T-helper 2 cell treated with Interferon-gamma antibody and Interleukin-4, amounts not matched to agents 100 ng/mL and 5 ng/mL, for 36 hours (primary cell): ENCODE data around the gene TSR1. TPM values are rescaled to one million over a fixed set of nuclear protein-coding genes. Genes with fewer than 3 reads are reported as not detected.
"Not testable (repeated sequence)": the region's sequence is repeated elsewhere in the genome, so short reads cannot be mapped to it uniquely, and the experiment has no call there.

Experiments used
- intact Hi-C: fragments of 100-400 bp; cut with micrococcal nuclease; formaldehyde crosslinking; loops from one replicate; pipeline ENCODE4 v1.15.1; 2023
- total RNA-seq: library from RNA; stranded (reverse); gene quantifications from 2 replicates; pipeline ENCODE4 v1.2.3, GENCODE V29; 2022

The TSR1 gene
- total RNA-seq, 1 donor from 2014 or later: 41.4 TPM

DNA sequence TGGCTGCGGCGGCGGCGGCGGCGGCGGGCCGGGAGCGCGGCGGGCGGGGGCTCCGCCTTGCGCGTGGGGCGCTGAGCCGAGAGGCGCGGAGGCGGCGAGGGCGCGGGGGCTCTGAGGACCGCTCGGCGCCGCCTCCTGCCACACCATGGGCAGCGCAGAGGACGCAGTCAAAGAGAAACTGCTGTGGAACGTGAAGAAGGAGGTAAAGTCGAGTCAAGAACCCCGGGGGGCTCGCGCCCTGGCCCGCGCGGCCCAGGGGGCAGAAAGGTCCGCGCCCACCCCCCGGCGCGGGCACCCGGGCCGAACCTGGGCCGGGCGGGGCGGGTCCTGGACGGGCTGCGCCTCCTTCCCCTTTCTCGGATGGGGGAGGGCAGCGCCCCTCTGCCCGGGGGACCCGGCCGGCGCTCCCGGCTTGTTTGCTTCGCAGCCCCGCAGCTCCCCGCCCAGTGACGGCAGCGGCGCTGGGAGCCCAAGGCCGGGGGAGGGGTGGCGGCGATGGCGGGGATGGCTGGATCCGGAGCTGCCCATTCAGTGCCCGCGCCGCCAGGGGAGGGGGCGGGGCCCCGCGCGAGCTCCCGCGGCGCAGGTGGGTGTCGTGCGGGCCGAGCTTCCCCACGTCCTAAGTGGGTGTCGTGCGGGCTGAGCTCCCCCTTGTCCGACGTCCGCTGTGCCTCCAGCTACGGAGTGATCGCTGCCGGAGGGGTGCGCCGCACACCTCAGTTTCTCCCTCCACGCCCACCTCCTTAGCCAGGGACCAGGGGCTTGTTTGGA lies 1.5 kb upstream of the TSR1 start:
- intact Hi-C loops: loop anchor here (1.0 to 2.0 kb wide), 5 partner anchors 16 to 283 kb away; partner anchors contain the start of genes HIC1, MNT, SMG6 and SRR

DNA sequence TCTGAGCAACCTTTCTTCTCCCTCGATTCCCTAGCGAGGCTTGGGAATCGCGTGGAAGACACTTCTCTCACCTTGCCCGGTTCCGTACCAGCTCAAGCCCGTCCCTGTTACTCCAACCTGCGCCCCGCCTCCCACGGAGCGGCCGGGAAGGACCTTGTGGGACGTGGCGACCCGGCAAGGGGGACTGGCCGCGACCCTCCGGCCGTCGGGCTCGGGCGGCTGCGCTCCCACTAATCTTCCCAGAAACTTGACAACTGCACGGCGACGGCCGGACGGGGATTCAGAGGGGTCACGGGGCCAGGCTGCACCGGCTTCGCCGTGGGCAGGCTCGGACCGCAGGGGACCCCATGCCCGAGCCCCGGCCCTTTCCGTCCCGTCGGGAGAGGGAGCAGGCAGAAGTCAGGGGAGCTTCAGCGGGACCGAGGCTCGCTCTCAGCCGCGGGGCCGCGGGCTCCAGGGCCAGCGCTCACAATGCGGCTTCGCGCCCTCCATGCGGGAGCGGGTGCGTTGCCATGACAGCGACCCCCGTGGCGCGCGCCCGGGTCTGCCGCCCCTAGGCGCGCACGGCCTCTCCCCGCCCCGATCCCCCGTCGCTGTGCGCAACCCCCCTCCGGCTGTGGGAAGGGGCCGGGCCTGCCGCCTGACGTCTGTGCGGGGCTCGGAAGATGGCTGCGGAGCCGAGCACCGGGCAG lies 741 bp upstream of the TSR1 start, which contains the start of gene SGSM2:
Gene SGSM2 (plus strand): TSS at position 650 of the 692 bp plus-strand sequence. CDS start 188 bp downstream, outside the sequence.
- intact Hi-C loops: loop anchor here (2.0 kb wide), 4 partner anchors 34 to 282 kb away; partner anchors contain the start of genes HIC1, MNT, SMG6 and SRR

DNA sequence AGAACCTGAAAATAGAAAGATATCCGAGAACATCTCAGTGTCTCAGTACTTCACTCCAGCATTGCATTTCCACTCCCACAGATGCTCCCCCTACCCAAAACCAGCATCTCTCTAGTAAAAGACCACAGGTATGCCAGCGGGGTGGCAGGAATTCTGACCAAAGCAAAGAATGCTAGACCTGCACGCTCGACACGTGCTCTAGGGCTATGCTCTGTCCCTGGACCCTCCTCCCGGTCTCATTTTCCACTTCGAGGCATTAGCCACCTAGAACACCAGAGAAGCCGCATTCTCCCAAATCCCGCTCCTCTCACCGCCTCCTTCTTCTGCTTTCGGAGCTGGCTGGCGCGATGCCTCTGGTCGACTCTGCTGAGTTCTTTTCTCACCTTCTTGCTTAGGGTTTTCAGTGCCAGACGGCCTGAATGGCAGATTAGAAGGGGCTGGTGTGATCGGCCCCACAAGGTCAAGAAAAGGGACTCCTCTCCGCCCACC lies 487 bp downstream of the TSR1 start:
- intact Hi-C loops: loop anchor here (2.0 kb wide), 4 partner anchors 33 to 281 kb away; partner anchors contain the start of genes HIC1, MNT, SMG6 and SRR

DNA sequence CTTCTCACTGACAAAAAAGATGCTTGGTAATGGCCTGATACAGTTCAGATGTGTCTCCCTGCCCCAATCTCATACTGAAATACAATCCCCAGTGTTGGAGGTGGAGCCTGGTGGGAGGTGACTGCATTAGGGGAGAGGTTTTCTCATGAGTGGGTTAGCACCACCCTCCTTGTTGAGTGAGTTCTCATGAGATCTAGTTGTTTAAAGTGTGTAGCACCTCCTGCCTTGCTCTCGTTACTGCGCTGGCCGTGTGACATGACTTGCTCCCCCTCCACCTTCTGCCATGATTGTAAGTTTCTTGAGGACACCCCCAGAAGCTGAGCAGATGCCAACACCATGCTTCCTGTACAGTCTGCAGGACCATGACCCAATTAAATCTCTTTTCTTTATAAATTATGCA lies 5.0 kb downstream of the TSR1 start:
- intact Hi-C loops: no loop called here

DNA sequence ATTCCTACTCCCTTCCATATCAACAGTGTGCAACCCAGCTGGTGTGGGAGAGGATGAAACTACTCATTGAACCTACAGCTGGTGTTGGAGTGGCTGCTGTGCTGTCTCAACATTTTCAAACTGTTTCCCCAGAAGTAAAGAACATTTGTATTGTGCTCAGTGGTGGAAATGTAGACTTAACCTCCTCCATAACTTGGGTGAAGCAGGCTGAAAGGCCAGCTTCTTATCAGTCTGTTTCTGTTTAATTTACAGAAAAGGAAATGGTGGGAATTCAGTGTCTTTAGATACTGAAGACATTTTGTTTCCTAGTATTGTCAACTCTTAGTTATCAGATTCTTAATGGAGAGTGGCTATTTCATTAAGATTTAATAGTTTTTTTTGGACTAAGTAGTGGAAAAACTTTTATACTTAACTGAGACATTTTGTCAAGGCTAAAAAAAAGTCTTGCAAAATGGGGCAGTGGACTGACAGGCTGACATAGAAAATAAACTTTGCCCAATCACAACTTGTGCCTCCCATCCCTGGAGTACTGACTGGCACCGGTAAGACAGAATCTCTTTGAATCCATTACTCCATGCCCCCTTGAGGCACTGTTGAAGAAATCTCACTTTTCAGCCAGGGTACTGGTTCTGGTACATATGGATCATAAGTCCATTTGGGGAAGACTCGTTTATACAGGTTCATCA lies 12.5 kb downstream of the TSR1 start:
- intact Hi-C loops: no loop called here

DNA sequence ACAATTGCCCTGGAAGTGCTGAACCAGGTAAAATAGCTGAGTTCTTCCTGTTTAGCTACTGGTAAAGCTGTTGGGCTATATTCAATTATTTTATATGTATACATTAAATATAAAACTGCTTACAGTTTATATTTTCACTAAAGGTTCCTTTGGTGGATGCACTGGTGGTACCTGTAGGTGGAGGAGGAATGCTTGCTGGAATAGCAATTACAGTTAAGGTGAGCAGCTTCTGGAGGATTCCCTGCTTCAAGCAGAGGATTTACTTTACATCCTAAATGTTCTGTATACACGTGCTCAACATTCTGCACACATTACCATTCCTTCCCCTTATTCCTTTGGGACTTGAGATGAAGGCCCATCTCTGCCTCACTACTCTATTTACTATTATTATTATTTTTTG lies 14.9 kb downstream of the TSR1 start:
- intact Hi-C loops: no loop called here

DNA sequence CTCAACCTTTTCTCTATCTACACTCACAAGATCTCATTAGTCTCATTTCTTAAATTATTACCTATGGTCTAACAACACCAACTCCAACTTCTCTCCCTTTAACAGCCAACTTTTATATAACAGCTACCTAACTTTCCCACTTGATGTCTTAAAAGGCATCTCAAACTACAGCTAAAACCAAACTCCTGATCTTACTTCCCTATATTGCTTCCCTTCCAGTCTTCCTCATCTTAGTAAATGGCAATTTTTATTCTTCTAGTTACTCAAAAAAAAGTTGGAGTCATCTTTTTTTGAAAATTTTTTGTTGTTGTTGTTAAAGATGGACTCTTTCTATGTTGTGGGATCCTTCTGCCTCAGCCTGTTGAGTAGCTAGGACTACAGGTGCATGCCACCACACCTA lies 17.2 kb downstream of the TSR1 start:
- intact Hi-C loops: no loop called here

DNA sequence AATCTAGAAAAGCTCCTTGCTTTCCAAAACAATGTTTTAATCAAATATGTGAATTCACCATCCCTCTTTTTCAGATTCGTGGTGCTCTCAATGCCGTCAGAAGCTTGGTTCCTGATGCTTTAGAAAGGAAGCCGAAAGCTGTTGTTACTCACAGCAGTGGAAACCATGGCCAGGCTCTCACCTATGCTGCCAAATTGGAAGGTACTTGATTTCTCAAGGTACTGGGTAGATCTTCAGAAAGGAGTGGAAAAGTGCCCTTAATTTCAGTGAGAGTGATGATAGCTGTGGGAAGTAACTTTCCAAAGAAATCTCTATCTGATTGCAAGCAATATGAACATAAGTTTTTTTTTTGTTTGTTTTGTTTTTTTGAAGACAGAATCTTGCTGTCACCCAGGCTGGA lies 18.5 kb downstream of the TSR1 start:
- intact Hi-C loops: no loop called here

DNA sequence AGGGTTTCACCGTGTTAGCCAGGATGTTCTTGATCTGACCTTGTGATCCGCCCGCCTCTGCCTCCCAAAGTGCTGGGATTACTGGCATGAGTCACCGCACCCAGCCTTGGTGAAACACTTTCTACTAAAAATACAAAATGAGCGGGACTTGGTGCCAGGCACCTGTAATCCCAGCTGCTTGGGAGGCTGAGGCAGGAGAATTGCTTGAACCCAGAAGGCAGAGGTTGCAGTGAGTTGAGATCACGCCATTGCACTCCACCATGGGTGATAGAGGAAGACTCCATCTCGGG lies 19.4 kb downstream of the TSR1 start:
- intact Hi-C loops: not testable (repeated sequence)

DNA sequence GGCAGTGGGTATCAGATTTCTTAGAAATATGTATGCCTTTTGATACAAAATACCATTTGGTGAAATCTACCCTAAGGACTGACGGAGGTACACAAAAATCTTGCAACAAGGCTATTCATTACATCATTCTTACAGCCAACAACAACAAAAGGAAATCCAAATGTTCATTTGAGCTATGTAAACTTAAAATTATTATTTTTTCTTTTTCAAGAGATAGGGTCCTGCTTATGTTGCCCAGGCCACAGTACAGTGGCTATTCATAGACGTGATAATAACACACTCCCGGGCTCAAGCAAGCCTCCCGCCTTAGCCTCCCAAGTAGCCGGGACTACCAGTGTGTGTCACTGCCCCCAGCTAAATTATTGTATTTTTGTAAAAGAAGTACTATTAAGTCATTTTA lies 23.5 kb downstream of the TSR1 start:
- intact Hi-C loops: no loop called here

DNA sequence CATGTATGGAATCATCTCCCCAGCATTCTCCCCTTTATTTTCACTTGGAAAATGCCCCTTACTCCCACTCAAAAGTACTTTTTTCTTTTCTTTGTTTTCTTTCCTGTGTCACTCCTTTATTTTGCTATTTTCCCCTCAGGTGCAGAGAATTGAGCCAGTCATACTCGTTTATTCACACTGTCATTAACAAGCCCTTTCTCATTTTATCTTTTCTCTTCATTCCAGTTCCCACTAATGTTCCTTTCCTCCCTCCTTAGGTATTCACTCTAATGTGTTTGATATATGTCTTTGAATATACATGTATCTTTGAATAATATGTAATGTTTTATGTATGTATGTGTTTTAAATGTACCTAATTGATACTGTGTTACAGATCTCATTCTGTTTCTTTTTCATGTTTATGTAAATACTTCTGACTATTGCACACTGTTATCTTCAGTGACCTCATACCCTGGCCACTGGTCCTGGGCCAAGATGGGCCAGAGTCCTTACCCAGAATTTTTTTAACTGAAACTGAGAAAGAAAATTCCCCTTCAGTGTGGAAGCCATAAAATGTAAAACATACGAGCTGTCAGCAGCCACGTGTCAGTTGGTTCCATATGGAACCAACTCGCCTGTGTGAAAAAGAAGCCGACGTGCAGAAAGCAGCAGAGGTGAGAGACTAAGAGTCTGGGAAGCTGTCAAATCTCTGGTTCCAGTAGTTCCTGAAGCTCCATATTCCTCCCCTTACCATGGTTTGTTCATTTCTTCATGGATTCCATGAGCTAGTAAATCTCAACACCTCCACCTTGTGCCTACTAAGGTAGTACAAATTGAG lies 26.7 kb downstream of the TSR1 start:
- intact Hi-C loops: loop anchor here (10.0 kb wide), 1 partner anchor 1555 kb away; the partner anchor contains the start of gene GEMIN4

DNA sequence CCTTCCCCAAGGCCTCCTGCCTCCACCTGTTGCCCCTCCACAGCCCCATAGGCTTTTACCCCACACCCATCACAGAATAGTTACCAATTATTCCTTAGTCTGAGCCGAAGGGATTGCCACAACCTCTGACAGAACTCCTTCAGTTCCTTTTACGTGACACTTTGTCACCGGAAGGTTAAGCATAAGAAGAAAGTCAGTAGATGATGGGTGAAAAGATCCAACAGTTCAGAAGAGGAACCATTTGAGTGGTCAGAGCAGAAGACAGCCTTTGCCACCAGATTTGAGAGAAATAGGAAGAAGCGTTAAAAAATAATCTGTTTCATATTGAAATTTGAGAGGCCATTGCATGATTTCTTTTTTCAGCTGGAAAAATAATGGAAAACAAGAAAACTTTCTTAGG lies 31.3 kb downstream of the TSR1 start:
- intact Hi-C loops: loop anchor here (5.0 to 10.0 kb wide), 2 partner anchors 407 to 1550 kb away; partner anchors contain the start of genes CLUH and GEMIN4

DNA sequence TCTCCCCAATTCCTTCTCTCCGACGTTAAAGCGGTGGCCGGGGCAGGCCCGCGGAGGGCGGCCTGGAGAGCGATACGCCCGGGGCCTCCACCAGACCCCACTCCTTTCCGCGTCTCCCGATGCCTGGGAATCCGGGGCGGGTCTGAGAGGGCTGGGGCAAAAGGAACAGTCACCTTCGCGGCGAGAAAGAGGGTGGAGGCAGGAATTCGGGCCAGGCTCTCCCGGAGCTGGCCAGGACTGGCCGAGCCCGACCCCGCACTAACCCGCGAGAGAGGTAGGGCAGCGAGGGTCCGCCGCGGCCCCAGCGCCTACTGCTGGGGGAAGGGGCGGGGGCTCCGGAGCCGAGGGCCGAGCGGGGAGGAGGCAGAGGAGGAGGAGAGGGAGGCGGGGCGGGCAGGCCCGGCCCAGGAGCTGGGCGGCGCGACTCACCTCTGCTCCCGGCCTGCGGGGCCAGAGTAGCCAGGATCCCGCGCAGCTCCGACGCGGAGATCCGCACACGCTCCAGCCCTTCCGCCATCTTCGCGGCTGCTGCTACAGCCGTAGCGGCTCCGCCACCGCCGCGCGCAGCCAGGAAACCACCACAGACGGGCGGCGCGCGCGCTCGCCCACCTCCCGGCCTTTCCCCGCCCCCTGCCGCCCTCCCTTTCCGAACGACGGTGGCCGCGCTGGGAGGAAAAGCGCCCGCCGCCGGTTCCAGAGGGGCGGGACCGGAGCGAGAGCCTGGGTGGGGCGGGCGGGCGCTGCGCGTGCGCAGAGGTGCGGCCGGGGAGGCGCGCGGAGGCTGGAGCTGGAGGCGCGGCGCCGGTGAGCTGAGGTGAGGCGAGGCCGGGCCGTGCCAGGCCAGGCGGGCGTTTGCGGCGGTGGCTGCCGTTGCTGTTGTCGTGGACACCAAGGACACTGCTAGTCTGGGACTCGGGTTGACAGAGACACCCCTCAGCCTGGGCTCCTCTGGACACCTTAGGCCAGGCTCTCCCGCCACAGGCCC lies 32.8 kb downstream of the TSR1 start, which contains the start of the genes SMG6 and SRR:
Gene SMG6 (minus strand): TSS at position 582 of the 985 bp plus-strand sequence. CDS start 65 bp downstream, at position 517.
Gene SRR (plus strand): TSS at position 747 of the 985 bp plus-strand sequence. CDS start 11,611 bp downstream, outside the sequence.
- intact Hi-C loops: loop anchor here (1.0 to 10.0 kb wide), 5 partner anchors 33 to 1549 kb away; partner anchors contain the start of genes CLUH, GEMIN4, MNT and SGSM2

DNA sequence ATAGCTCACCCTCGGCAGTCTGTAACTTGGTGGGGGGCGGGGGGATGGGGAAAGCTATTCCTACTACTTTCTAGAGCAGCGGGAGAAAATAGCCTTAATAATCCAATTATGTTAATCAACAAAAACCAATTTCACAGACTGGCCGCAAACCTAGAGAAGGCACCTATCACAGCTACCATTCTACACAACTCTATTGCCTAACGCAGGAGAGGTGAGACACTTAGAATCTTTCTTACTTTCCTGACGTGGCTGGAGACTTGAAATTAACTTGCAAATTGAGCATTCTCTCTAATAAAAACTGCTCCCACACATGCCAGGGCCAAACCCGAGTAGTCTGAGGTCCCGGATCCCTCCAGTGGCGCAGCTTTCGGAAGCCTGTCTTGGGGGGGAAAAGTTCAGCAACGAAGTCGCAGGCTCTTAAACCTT lies 33.5 kb downstream of the TSR1 start:
- intact Hi-C loops: loop anchor here (1.0 to 10.0 kb wide), 5 partner anchors 34 to 1548 kb away; partner anchors contain the start of genes CLUH, GEMIN4, MNT and SGSM2

DNA sequence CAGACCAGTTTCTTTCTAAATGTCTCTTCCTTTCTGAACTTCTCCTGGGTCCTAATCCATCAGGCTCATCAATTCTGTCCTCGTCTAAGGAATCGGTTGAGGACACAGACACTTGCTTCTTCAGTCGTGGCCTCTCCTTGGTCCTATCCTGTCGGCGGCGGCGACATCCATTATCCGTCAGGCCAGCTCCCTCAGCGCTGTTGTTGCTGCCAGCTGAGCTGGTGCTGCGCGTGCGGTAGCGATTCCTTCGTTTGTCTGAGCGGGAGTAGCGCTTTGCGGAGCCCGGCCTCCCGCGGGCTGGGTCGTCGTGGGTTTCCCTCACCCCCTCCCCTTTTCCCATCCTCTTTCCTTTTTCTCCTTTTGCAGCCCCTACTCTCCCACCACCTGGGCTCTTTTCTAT lies 36.5 kb downstream of the TSR1 start:
- intact Hi-C loops: loop anchor here (5.0 to 10.0 kb wide), 2 partner anchors 413 to 1545 kb away; partner anchors contain the start of genes CLUH and GEMIN4

DNA sequence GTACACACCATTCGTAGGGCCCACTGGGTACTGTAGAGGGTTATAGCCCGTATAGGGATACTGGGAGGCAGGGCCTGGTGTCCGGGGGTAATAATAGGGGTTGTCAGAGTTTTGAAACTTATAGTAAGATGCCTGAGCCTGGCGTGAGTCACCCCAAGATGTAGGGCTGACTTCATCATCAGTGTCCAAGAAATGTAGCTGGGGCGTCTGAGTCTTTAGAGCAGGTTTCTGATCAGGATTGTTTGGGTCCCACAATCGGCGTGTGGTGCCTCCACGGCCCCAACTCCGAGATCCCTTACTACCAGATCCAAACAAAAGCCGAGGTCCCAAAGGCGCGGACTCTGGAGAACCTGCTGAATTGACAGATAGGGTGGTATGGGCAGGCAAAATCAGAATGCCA lies 37.1 kb downstream of the TSR1 start:
- intact Hi-C loops: no loop called here

DNA sequence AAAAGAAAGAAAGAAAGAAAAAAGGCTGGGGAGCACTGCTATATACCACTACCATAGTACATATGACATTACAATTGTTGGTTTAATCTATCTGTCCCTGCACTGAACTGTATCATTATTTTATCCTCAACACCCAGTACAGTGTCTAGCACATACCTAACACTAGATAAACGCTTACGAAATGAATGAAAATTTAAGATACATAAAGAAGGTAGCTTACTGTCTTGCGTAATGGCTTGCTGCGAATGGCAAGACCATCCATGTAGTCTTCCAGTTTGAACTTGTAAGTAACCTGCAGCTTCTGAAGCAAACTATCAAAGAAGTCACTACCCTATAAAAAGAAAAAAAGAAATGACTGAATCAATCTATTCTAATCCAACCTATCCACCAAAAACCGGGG lies 39.2 kb downstream of the TSR1 start:
- intact Hi-C loops: no loop called here

DNA sequence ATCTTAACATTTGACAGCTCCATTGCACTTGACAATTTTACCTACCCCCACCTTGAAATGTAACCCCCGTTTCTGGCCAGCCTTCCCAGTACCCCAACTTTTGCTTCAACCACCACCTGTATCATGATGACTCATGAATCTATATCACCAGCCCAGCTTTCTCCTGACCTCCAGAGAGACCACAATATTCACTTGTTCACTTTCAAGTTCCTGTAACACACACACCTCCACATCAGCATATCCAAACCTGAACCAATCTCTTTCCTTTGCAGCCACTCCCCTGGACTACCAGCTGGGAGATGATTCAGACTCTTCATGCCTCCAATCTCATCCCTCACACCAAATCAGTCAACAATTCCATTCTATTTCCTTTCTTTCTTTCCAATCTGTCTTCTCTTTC lies 40.7 kb downstream of the TSR1 start:
- intact Hi-C loops: no loop called here

DNA sequence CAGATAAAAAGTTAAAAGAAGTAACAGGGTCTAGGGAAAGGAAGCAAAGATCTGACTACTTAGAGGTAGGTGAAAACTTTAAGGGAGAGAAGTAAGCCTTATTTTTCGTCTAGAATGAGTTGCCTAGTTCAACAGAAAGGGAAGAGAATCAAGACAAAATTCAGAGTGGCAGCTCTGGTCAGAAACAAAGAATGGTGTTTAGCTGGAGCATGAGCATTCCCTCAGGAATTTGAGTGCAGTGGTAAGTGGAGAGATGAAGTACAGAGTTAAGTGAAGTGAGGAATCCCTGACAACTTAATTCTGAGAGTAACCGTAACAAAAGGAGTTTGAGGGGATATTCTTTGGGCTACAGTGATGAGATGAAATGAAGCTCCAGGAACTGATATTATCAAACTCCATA lies 44.2 kb downstream of the TSR1 start:
- intact Hi-C loops: no loop called here
